OCI-LY7 (cell line): ENCODE measurements around the gene COX7A2L. TPM values are rescaled to one million over a fixed set of nuclear protein-coding genes. Genes with fewer than 3 reads are reported as not detected.
"Not testable (repeated sequence)": the region's sequence is repeated elsewhere in the genome, so short reads cannot be mapped to it uniquely, and the experiment has no call there.

Experiments used
- BruUV-seq: library from RNA; stranded (reverse); fragments of 400-500 nt; replicated peaks from 2 replicates; lab custom pipeline; 2021; lab: Mats Ljungman, UMichigan
- CTCF ChIA-PET: fragments of 300-600 bp; sonication (Branson Sonifier 250); formaldehyde crosslinking; loops from one replicate; lab custom pipeline; 2022; ENCODE audit warnings: antibody characterized with exemption; ENCODE audit not compliant: unreplicated experiment; lab: Charles Lee
- POLR2A ChIA-PET: fragments of 300-600 bp; sonication (Branson Sonifier 250); formaldehyde crosslinking; loops from one replicate; lab custom pipeline; 2022; ENCODE audit warnings: antibody characterized with exemption; lab: Charles Lee
- DNase-seq: peaks from one replicate; pipeline ENCODE4 v3.0.0-alpha.2; 2015; ENCODE audit warnings: low spot score
- H2AFZ ChIP-seq: fragments of 200-600 bp; sonication (generic), shearing (Covaris generic); 2 replicates; pipeline ENCODE4 v1.6.1; 2014; ENCODE audit warnings: mild to moderate bottlenecking, antibody characterized with exemption, low read length, moderate library complexity
- H3K27ac ChIP-seq: fragments of 200-600 bp; sonication (generic); 2 replicates; pipeline ENCODE4 v1.5.1; 2014; ENCODE audit warnings: mixed run types, low read depth, mild to moderate bottlenecking, moderate library complexity, low read length, inconsistent platforms; ENCODE audit not compliant: poor library complexity, severe bottlenecking
- H3K36me3 ChIP-seq: fragments of 200-600 bp; sonication (generic); 2 replicates; pipeline ENCODE4 v1.6.1; 2014; ENCODE audit warnings: mild to moderate bottlenecking, antibody characterized with exemption, low read length, moderate library complexity, mixed read lengths; ENCODE audit not compliant: insufficient read depth
- H3K4me1 ChIP-seq: fragments of 200-600 bp; sonication (generic); 2 replicates; pipeline ENCODE4 v1.5.1; 2014; ENCODE audit warnings: mild to moderate bottlenecking, low read length; ENCODE audit not compliant: insufficient read depth, poor library complexity, severe bottlenecking
- H3K4me2 ChIP-seq: fragments of 200-600 bp; sonication (generic); 2 replicates; pipeline ENCODE4 v1.6.1; 2014; ENCODE audit warnings: mild to moderate bottlenecking, low read length
- H3K4me3 ChIP-seq: fragments of 200-600 bp; sonication (generic); 2 replicates; pipeline ENCODE4 v1.5.1; 2014; ENCODE audit warnings: mild to moderate bottlenecking, low read depth, low read length; ENCODE audit not compliant: poor library complexity, severe bottlenecking
- H3K79me2 ChIP-seq: fragments of 200-600 bp; sonication (generic); 2 replicates; pipeline ENCODE4 v1.6.1; 2016; ENCODE audit warnings: low read depth, mild to moderate bottlenecking, low read length, moderate library complexity, mixed read lengths; ENCODE audit not compliant: insufficient read depth
- H3K9me2 ChIP-seq: fragments of 200-600 bp; sonication (generic); 2 replicates; pipeline ENCODE4 v1.6.1; 2016; ENCODE audit warnings: mild to moderate bottlenecking, low read length, mixed read lengths; ENCODE audit not compliant: insufficient read depth
- H3K9me3 ChIP-seq: fragments of 200-600 bp; sonication (generic); 2 replicates; pipeline ENCODE4 v1.6.1; 2014; ENCODE audit warnings: mild to moderate bottlenecking, mixed run types, low read length, mixed read lengths
- H4K20me1 ChIP-seq: fragments of 200-600 bp; sonication (generic); 2 replicates; pipeline ENCODE4 v1.6.1; 2014; ENCODE audit warnings: mild to moderate bottlenecking, antibody characterized with exemption, low read length, moderate library complexity, mixed read lengths; ENCODE audit not compliant: insufficient read depth
- CTCF ChIP-seq: fragments of 200-600 bp; sonication (generic); conservative IDR thresholded peaks from 2 replicates; pipeline ENCODE4 v1.5.1; 2014; ENCODE audit warnings: mild to moderate bottlenecking, antibody characterized with exemption, low read length, moderate library complexity, mixed read lengths
- EZH2phosphoT487 ChIP-seq: fragments of 200-600 bp; sonication (generic); IDR thresholded peaks from 2 replicates; pipeline ENCODE4 v1.6.1; 2018; ENCODE audit warnings: low read depth, borderline replicate concordance, mild to moderate bottlenecking, mixed run types, antibody characterized with exemption, low read length, moderate library complexity, mixed read lengths
- intact Hi-C: fragments of 100-400 bp; cut with micrococcal nuclease; formaldehyde crosslinking; loops from one replicate; pipeline ENCODE4 v1.10.0; 2022; ENCODE audit not compliant: unreplicated experiment
- total RNA-seq, 2 experiments: library from RNA; depleted of rRNA in 1 of 2; stranded (reverse); fragments of >200 nt in 1 of 2; shearing (Covaris generic) in 1 of 2; gene quantifications; 2 replicates each; pipeline ENCODE4 v1.2.3, GENCODE V29; 2014 to 2022

COX7A2L gene
- total RNA-seq, 2 experiments from 2014 or later: 118 to 121 TPM

DNA sequence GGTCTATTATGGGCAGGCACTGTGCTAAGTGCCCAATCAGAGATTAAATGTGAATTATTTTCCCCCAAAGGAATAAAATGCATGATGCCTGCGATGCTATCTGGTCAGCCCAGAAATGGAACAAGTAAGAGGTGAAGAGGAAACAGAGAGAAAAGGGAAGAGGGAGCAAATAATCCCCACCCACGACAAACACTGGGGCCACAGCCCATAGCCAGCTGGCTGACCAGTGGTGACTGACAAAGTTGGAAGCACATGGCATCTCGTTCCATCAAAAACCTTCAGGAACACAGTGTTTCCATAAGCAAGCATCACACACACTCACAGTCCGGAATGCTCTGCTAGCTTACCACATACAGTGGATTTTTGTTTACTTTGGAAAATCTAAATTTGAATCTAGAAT, 21.1 kb upstream of the COX7A2L start:
- no peaks in the 10 kb centered on the region for H3K79me2 ChIP-seq
- TF ChIP-seq EZH2phosphoT487: no peak
- no peak for TF ChIP-seq CTCF
- no peaks in the 10 kb centered on the region for H3K36me3 ChIP-seq
- H3K9me2 ChIP-seq: no peaks in the 10 kb centered on the region
- intact Hi-C loops: no loop called here
- no peak overlapping the region for H3K4me2 ChIP-seq
- no peaks in the 10 kb centered on the region for H4K20me1 ChIP-seq
- no peak overlapping the region for H3K27ac ChIP-seq
- H3K9me3 ChIP-seq: no peaks in the 10 kb centered on the region
- no peak overlapping the region for H3K4me3 ChIP-seq
- CTCF ChIA-PET: no interaction called here
- no TSS peak for BruUV-seq
- POLR2A ChIA-PET: no interaction called here
- no peak for DNase-seq
- no peak overlapping the region for H2AFZ ChIP-seq
- no peaks in the 10 kb centered on the region for H3K4me1 ChIP-seq

DNA sequence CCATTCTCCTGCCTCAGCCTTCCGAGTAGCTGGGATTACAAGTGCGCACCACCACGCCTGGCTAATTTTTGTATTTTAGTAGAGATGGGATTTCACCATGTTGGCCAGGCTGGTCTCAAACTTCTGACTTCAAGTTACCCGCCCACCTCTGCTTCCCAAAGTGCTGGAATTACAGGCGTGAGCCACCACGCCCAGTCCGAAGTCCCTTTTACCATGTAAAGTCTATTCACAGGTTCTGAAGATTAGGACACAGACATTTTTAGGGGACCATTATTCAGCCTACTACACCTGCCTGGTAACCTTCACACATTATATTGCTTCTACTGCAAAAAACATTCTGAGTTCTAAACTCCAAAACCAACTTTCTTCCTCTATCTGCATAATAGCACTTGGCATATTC, 19.0 kb upstream of the COX7A2L start:
- H3K36me3 ChIP-seq, H3K79me2 ChIP-seq, H3K9me3 ChIP-seq, H3K27ac ChIP-seq, H2AFZ ChIP-seq, intact Hi-C loops, H3K4me2 ChIP-seq, H3K9me2 ChIP-seq, H3K4me3 ChIP-seq, BruUV-seq, DNase-seq, H3K4me1 ChIP-seq, CTCF ChIA-PET, H4K20me1 ChIP-seq: not testable (repeated sequence)
- POLR2A ChIA-PET: interaction anchor here (0.7 kb wide), 1 partner anchor 85 kb away, joined by 3 read pairs; no protein-coding TSS in a partner anchor

- Histone ChIP-seq H3K9me2 (no peaks in the 10 kb centered on the region), H2AFZ (no peak overlapping the region), H3K4me1 (no peaks in the 10 kb centered on the region), H3K9me3 (no peaks in the 10 kb centered on the region), H3K4me2 (no peak overlapping the region), H4K20me1 (no peaks in the 10 kb centered on the region), H3K79me2 (no peaks in the 10 kb centered on the region), H3K4me3 (no peak overlapping the region), H3K27ac (no peak overlapping the region), H3K36me3 (no peaks in the 10 kb centered on the region)
- intact Hi-C loops: no loop called here
- no peak for DNase-seq
- ChIA-PET POLR2A (interaction anchor here (1.0 to 1.4 kb wide), 2 partner anchors 12 kb away, joined by 3 to 4 read pairs; no protein-coding TSS in a partner anchor), CTCF (no interaction called here)
- no TSS peak for BruUV-seq
- no peak for TF ChIP-seq EZH2phosphoT487
- TF ChIP-seq CTCF: no peak
These were observed 17.4 kb upstream of the COX7A2L start for GRCh38 chr2:42378415-42378814.
